ENCODE data around the gene ZNF775. TPM values are rescaled to one million over a fixed set of nuclear protein-coding genes. Genes with fewer than 3 reads are reported as not detected.

Gene ZNF775
- total and polyA plus RNA-seq, 2 of the 13 experiments (the other 11 are each of a cell fraction or from before 2014, with no cell fraction given), result 3.1 to 3.2 TPM

DNA sequence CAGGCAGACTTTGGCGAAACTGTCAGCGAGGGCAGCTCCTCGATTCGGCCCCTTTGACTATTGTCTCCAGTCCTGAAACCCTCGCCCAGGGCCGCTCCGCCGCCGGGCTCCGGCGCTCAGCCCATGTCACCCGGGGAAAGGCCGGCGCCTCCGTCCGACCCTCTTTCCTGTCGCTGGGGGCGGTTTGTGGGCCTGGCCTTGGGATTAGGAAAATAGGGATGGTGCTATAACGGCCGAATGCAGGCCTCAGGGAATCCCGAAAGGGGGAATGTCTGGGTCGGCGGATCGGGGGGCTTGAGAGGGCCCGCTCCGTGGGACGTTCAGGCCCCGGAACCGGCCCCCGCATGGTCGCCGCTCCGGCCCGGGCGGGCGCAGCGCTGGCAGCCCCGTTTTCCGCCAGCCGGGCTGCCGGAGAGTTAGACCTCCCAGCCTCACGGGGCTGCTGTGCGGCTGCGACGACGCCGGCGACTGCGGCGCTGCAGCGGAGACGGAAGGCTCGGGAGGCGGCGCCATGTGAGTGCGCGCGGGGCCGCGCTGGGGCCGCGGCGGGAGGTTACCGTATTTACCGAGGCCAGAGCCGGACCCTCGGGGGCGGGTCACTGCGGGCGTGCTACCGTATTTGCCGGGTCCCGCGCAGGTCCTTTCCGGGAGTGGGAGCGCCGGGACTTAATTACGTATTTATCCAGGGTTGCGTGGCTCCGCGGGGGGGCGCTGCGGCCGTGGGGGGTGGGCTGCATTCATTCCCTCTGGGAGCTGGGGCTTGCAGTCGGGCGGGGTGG, 25.9 kb downstream of the ZNF775 start (continued):
- TF ChIP-seq, protein P1, sequence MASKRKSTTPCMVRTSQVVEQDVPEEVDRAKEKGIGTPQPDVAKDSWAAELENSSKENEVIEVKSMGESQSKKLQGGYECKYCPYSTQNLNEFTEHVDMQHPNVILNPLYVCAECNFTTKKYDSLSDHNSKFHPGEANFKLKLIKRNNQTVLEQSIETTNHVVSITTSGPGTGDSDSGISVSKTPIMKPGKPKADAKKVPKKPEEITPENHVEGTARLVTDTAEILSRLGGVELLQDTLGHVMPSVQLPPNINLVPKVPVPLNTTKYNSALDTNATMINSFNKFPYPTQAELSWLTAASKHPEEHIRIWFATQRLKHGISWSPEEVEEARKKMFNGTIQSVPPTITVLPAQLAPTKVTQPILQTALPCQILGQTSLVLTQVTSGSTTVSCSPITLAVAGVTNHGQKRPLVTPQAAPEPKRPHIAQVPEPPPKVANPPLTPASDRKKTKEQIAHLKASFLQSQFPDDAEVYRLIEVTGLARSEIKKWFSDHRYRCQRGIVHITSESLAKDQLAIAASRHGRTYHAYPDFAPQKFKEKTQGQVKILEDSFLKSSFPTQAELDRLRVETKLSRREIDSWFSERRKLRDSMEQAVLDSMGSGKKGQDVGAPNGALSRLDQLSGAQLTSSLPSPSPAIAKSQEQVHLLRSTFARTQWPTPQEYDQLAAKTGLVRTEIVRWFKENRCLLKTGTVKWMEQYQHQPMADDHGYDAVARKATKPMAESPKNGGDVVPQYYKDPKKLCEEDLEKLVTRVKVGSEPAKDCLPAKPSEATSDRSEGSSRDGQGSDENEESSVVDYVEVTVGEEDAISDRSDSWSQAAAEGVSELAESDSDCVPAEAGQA (IDR thresholded peaks at IDR 0.05; ENCODE audit: low read depth), result peak; percentile 36; the same call in 1 of the 2 replicates
- TF ChIP-seq, protein P1 (CRISPR knock-in tag; IDR thresholded peaks at IDR 0.05; ENCODE audit: borderline replicate concordance), result no peak
- TF ChIP-seq ZNF597 (CRISPR knock-in tag; IDR thresholded peaks at IDR 0.05) (no peak), ZNF367 (CRISPR knock-in tag; IDR thresholded peaks at IDR 0.05; ENCODE audit: borderline replicate concordance) (no peak), ZNF235 (CRISPR knock-in tag; IDR thresholded peaks at IDR 0.05; ENCODE audit: borderline replicate concordance) (peak; percentile 83), ZNF101 (CRISPR knock-in tag; IDR thresholded peaks at IDR 0.05; ENCODE audit: borderline replicate concordance, low read depth) (0 out of 2 replicates have a peak, but pooled peaks have one; percentile 58), HIVEP1 (CRISPR knock-in tag; IDR thresholded peaks at IDR 0.05) (no peak; the same call in 1 of the 2 replicates), ZNF546 (CRISPR knock-in tag; conservative IDR thresholded peaks at IDR 0.05) (peak; percentile 94; the same call in 1 of the 2 replicates), ZNF44 (CRISPR knock-in tag; IDR thresholded peaks at IDR 0.05) (no peak), MEIS1 (CRISPR knock-in tag; IDR thresholded peaks at IDR 0.05; ENCODE audit: borderline replicate concordance) (0 out of 2 replicates have a peak, but pooled peaks have one; percentile 36), ZNF83 (CRISPR knock-in tag; IDR thresholded peaks at IDR 0.05; ENCODE audit: borderline replicate concordance) (no peak; the same call in 1 of the 2 replicates), ZMYM3 (CRISPR knock-in tag; IDR thresholded peaks at IDR 0.05) (no peak), MTF2 (CRISPR knock-in tag; IDR thresholded peaks at IDR 0.05; ENCODE audit: borderline replicate concordance) (no peak), TARDBP (CRISPR knock-in tag; IDR thresholded peaks at IDR 0.05) (peak; percentile 82; the same call in 1 of the 2 replicates), ATF2 (CRISPR knock-in tag; IDR thresholded peaks at IDR 0.05) (peak; percentile 46; the same call in 1 of the 2 replicates), ASH2L (IDR thresholded peaks at IDR 0.05; ENCODE audit: insufficient read length, low read depth, low read length) (peak; percentile 75), ZMAT3 (CRISPR knock-in tag; conservative IDR thresholded peaks at IDR 0.05) (peak; percentile 62; the same call in 1 of the 2 replicates)
- TF ChIP-seq, protein P2, sequence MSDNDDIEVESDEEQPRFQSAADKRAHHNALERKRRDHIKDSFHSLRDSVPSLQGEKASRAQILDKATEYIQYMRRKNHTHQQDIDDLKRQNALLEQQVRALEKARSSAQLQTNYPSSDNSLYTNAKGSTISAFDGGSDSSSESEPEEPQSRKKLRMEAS (IDR thresholded peaks at IDR 0.05), result peak; percentile 92
- TF ChIP-seq, protein P3, sequence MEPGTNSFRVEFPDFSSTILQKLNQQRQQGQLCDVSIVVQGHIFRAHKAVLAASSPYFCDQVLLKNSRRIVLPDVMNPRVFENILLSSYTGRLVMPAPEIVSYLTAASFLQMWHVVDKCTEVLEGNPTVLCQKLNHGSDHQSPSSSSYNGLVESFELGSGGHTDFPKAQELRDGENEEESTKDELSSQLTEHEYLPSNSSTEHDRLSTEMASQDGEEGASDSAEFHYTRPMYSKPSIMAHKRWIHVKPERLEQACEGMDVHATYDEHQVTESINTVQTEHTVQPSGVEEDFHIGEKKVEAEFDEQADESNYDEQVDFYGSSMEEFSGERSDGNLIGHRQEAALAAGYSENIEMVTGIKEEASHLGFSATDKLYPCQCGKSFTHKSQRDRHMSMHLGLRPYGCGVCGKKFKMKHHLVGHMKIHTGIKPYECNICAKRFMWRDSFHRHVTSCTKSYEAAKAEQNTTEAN (CRISPR knock-in tag; conservative IDR thresholded peaks at IDR 0.05), result no peak
